Measurements from ENCODE around the gene BPHL. TPM values are rescaled to one million over a fixed set of nuclear protein-coding genes. Genes with fewer than 3 reads are reported as not detected.
A peak's percentile ranks its signal among the peaks of the same experiment; 100 is the strongest.
"Not testable (repeated sequence)": the region's sequence is repeated elsewhere in the genome, so short reads cannot be mapped to it uniquely, and the experiment has no call there.

Gene BPHL
- total RNA-seq, 2 donors from 2014 or later = 12.5 to 14.8 TPM

- Mint-ChIP-seq H3K9me3 (no peaks in the 10 kb centered on the region), H3K27me3 (ENCODE audit: low read depth) (peaks cover 18% of the 10 kb centered on the region), H3K27ac (no peak overlapping the region), H3K4me3 (no peak overlapping the region), H3K4me1 (ENCODE audit: low read depth) (peaks cover 7% of the 10 kb centered on the region), H3K36me3 (ENCODE audit: insufficient read depth in 2 of 2) (no peaks in the 10 kb centered on the region)
- DNase-seq (no peak), ATAC-seq (replicated peaks in 1 of 2) (no peak)
Measured at GRCh38 chr6:3181105-3181504, 62.6 kb downstream of the BPHL start.

- Mint-ChIP-seq H3K27me3 (ENCODE audit: low read depth) (peaks cover 22% of the 10 kb centered on the region), H3K4me3 (no peak overlapping the region), H3K27ac (no peak overlapping the region), H3K36me3 (ENCODE audit: insufficient read depth in 2 of 2) (no peaks in the 10 kb centered on the region), H3K9me3 (no peaks in the 10 kb centered on the region), H3K4me1 (ENCODE audit: low read depth) (no peaks in the 10 kb centered on the region)
- ATAC-seq (replicated peaks in 1 of 2) = no peak
- no peak for DNase-seq
Measured at GRCh38 chr6:3183066-3183465, 64.6 kb downstream of the BPHL start.

- Mint-ChIP-seq H3K36me3 (ENCODE audit: insufficient read depth in 2 of 2) (no peaks in the 10 kb centered on the region), H3K27ac (no peak overlapping the region), H3K4me3 (no peak overlapping the region), H3K27me3 (ENCODE audit: low read depth) (peaks cover 27% of the 10 kb centered on the region), H3K9me3 (no peaks in the 10 kb centered on the region), H3K4me1 (ENCODE audit: low read depth) (no peaks in the 10 kb centered on the region)
- no peak for DNase-seq
- ATAC-seq (replicated peaks in 1 of 2) = no peak
Measured at GRCh38 chr6:3186974-3187382, 68.5 kb downstream of the BPHL start.

GRCh38 chr6:3188262-3188661 lies 69.8 kb downstream of the BPHL start:
- Mint-ChIP-seq H3K9me3 (no peaks in the 10 kb centered on the region), H3K4me3 (no peak overlapping the region), H3K27me3 (ENCODE audit: low read depth) (peaks cover 27% of the 10 kb centered on the region), H3K4me1 (ENCODE audit: low read depth) (no peaks in the 10 kb centered on the region), H3K36me3 (ENCODE audit: insufficient read depth in 2 of 2) (no peaks in the 10 kb centered on the region), H3K27ac (no peak overlapping the region)
- DNase-seq (no peak), ATAC-seq (replicated peaks in 1 of 2) (no peak)

- H3K27ac Mint-ChIP-seq, H3K4me3 Mint-ChIP-seq: not testable (repeated sequence)
Measured at GRCh38 chr6:3189192-3189591, 70.7 kb downstream of the BPHL start.

GRCh38 chr6:3190056-3190455 lies 71.5 kb downstream of the BPHL start:
- Mint-ChIP-seq H3K27ac (no peak overlapping the region), H3K9me3 (no peaks in the 10 kb centered on the region), H3K27me3 (ENCODE audit: low read depth) (peaks cover 19% of the 10 kb centered on the region), H3K36me3 (ENCODE audit: insufficient read depth in 2 of 2) (no peaks in the 10 kb centered on the region), H3K4me1 (ENCODE audit: low read depth) (no peaks in the 10 kb centered on the region), H3K4me3 (no peak overlapping the region)
- ATAC-seq (replicated peaks in 1 of 2) (no peak), DNase-seq (no peak)

More at GRCh38 chr6:3189192-3189591, 70.7 kb downstream of the BPHL start:
- H3K4me1 Mint-ChIP-seq (ENCODE audit: low read depth); ATAC-seq (replicated peaks in 1 of 2); H3K36me3 Mint-ChIP-seq (ENCODE audit: insufficient read depth in 2 of 2); H3K9me3 Mint-ChIP-seq; DNase-seq: not testable (repeated sequence)
- H3K27me3 Mint-ChIP-seq (ENCODE audit: low read depth) = peaks cover 26% of the 10 kb centered on the region

- Mint-ChIP-seq H3K27ac (no peak overlapping the region), H3K27me3 (ENCODE audit: low read depth) (peaks cover 13% of the 10 kb centered on the region), H3K4me1 (ENCODE audit: low read depth) (no peaks in the 10 kb centered on the region), H3K9me3 (no peaks in the 10 kb centered on the region), H3K36me3 (ENCODE audit: insufficient read depth in 2 of 2) (no peaks in the 10 kb centered on the region), H3K4me3 (no peak overlapping the region)
- DNase-seq (no peak), ATAC-seq (replicated peaks in 1 of 2) (no peak)
Measured at GRCh38 chr6:3190779-3191178, 72.3 kb downstream of the BPHL start.

GRCh38 chr6:3193102-3193849 lies 74.8 kb downstream of the BPHL start:
- ATAC-seq (replicated peaks in 1 of 2) = no peak

GRCh38 chr6:3194535-3195419 lies 76.3 kb downstream of the BPHL start:
- no peak overlapping the region for H3K27ac Mint-ChIP-seq
- no peak overlapping the region for H3K4me3 Mint-ChIP-seq
- no peak for DNase-seq
- ATAC-seq (replicated peaks in 1 of 2) = peak in 1 of 2 donors; percentile 38
- peaks cover 0 to 1% of the 10 kb centered on the region in 2 donors for H3K9me3 Mint-ChIP-seq
- H3K36me3 Mint-ChIP-seq (ENCODE audit: insufficient read depth in 2 of 2) = no peaks in the 10 kb centered on the region
- H3K27me3 Mint-ChIP-seq (ENCODE audit: low read depth) = no peaks in the 10 kb centered on the region
- H3K4me1 Mint-ChIP-seq (ENCODE audit: low read depth) = no peaks in the 10 kb centered on the region

More at GRCh38 chr6:3193102-3193849, 74.8 kb downstream of the BPHL start:
- H3K27ac Mint-ChIP-seq = no peak overlapping the region
- H3K36me3 Mint-ChIP-seq (ENCODE audit: insufficient read depth in 2 of 2) = no peaks in the 10 kb centered on the region
- DNase-seq = no peak
- no peak overlapping the region for H3K4me3 Mint-ChIP-seq
- no peaks in the 10 kb centered on the region for H3K4me1 Mint-ChIP-seq (ENCODE audit: low read depth)
- H3K27me3 Mint-ChIP-seq (ENCODE audit: low read depth) = peaks cover 5% of the 10 kb centered on the region
- no peaks in the 10 kb centered on the region for H3K9me3 Mint-ChIP-seq

- Mint-ChIP-seq H3K4me3 (no peak overlapping the region), H3K27ac (no peak overlapping the region), H3K4me1 (ENCODE audit: low read depth) (no peaks in the 10 kb centered on the region), H3K36me3 (ENCODE audit: insufficient read depth in 2 of 2) (no peaks in the 10 kb centered on the region), H3K27me3 (ENCODE audit: low read depth) (peaks cover 4% of the 10 kb centered on the region), H3K9me3 (peaks cover 0 to 1% of the 10 kb centered on the region in 2 donors)
- DNase-seq (no peak), ATAC-seq (replicated peaks in 1 of 2) (no peak)
Measured at GRCh38 chr6:3195420-3195694, 76.8 kb downstream of the BPHL start.

- DNase-seq (no peak), ATAC-seq (replicated peaks in 1 of 2) (no peak)
- Mint-ChIP-seq H3K9me3 (peaks cover 0 to 1% of the 10 kb centered on the region in 2 donors), H3K27me3 (ENCODE audit: low read depth) (peaks cover 7% of the 10 kb centered on the region), H3K4me1 (ENCODE audit: low read depth) (no peaks in the 10 kb centered on the region), H3K36me3 (ENCODE audit: insufficient read depth in 2 of 2) (no peaks in the 10 kb centered on the region), H3K4me3 (no peak overlapping the region), H3K27ac (no peak overlapping the region)
Measured at GRCh38 chr6:3195695-3196497, 77.4 kb downstream of the BPHL start.

GRCh38 chr6:3196770-3197169 lies 78.3 kb downstream of the BPHL start:
- Mint-ChIP-seq H3K9me3 (peaks cover 0 to 1% of the 10 kb centered on the region in 2 donors), H3K36me3 (ENCODE audit: insufficient read depth in 2 of 2) (no peaks in the 10 kb centered on the region), H3K27me3 (ENCODE audit: low read depth) (peaks cover 7% of the 10 kb centered on the region), H3K4me3 (no peak overlapping the region), H3K4me1 (ENCODE audit: low read depth) (no peaks in the 10 kb centered on the region), H3K27ac (no peak overlapping the region)
- DNase-seq (no peak), ATAC-seq (replicated peaks in 1 of 2) (no peak)

GRCh38 chr6:3197734-3198133 lies 79.2 kb downstream of the BPHL start:
- not testable (repeated sequence) for H3K27ac Mint-ChIP-seq; H3K4me3 Mint-ChIP-seq; H3K27me3 Mint-ChIP-seq (ENCODE audit: low read depth); DNase-seq; H3K36me3 Mint-ChIP-seq (ENCODE audit: insufficient read depth in 2 of 2); H3K4me1 Mint-ChIP-seq (ENCODE audit: low read depth); H3K9me3 Mint-ChIP-seq; ATAC-seq (replicated peaks in 1 of 2)

Measured in activated T-cell treated with anti-CD3 and anti-CD28 coated beads, Interleukin-2, amount 50 U/mL, for 72 hours (primary cell).